ENCODE data around the gene PIH1D1.

Gene PIH1D1

DNA sequence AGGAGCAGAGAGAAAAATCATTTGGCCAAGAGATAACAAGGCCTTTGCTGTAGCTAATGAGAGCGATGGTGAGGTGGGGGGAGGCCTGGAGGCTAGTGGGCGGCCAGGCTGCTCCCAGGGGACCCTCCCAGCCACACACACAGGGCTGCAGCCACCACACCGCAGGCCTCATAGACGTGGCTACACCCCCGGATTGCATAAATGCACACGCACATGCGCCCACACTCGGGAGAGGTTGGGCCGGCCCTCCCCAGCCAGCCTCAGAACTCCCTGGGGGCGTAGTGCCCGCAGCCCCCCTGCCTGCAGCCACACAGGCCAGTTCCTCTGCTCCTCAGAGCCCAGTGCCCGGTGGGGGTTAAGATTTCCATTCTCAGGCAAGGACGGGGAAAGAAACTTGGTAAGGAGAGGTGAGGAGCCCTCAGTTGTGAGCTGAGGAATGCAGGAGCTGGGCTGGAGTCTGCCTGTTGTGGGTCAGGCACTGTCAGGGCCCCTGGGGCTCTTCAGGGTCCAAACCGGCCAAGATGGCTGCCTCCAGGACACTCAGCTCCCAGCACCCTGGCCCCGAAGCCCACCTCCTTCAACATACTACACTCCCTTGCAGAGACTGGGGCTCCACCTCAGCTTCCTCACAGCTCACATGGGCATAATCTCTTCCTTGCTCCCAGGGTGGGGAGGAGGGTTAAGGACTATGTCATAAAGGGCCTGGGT, 36.4 kb downstream of the PIH1D1 start:
- DNase-seq: no peak

GRCh38 chr19:49414256-49414655, 37.4 kb downstream of the PIH1D1 start:
- no peak for DNase-seq

- no peak for DNase-seq
Observed at GRCh38 chr19:49413348-49413747, 38.3 kb downstream of the PIH1D1 start.

- no peak for DNase-seq
Observed at GRCh38 chr19:49411681-49412326, 39.8 kb downstream of the PIH1D1 start.

- no peak for DNase-seq
Observed at GRCh38 chr19:49409441-49410029, 42.1 kb downstream of the PIH1D1 start.

DNA sequence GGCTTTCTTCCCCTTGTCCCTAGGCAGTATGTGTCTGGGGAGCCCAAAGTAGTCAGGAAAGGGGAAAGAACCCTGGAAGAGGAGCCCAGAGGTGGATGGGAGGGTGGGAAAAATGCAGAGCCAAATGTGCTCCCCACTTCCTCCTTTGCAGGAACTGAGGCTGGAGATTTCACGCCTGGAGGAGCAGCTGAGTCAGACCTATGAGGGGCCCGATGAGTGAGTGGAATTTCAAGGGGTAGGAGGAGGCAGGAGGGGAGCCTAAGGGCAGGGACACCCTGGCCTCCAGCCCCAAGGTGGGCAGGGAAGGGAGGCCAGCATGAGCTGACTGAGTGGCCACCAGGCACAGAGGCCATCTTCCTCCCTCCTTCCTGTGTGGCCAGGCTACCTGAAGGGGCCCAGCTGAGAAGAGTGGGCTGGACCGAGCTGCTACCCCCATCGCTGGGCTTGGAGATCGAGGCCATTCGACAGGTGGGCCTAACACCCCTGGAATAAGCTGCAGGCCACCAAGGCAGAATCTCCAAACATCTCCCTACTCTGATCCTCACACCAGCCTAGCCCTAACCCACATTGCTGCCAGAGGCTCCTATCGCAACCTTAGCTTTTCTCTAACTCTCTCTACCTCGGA, 42.7 kb downstream of the PIH1D1 start:
- DNase-seq: no peak

GRCh38 chr19:49407482-49408015, 44.1 kb downstream of the PIH1D1 start:
- no peak for DNase-seq

- DNase-seq: no peak
Observed at GRCh38 chr19:49407079-49407478, 44.5 kb downstream of the PIH1D1 start.

GRCh38 chr19:49403404-49404187, 48.0 kb downstream of the PIH1D1 start:
- DNase-seq: no peak

DNA sequence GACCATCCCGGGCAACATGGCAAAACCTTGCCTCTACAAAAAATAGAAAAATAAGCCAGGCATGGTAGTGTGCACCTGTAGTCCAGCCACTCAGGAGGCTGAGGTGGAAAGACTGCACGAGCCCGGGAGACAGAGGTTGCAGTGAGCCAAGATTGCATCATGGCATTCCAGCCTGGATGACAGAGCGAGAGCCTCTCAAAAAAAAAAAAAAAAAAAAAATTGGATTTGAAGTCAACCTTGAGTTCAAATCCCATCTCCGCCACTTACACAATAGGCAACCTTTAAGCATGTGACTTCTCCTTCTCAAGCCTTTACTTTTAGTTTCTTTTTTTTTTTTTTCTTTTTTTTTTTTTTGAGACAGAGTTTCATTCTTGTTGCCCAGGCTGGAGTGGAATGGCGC, 51.6 kb downstream of the PIH1D1 start:
- no peak for DNase-seq

DNA sequence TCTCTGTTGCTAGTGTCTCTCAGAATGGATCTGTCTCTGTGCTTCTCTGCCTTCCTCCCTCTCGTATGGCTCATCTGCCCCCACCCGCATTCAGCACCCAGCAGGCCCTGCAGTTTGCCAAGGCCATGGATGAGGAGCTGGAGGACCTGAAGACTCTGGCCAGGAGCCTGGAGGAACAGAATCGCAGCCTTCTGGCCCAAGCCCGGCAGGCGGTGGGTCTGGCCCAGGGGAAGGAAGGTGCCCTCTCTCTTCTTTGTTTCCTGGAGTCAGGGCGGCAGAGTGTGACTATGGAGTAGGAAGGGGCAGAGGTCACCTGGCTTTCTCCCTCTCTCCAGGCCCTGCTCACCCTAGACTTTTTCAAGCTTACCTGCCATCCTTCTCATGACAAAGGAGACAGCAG, 52.7 kb downstream of the PIH1D1 start:
- no peak for DNase-seq

DNA sequence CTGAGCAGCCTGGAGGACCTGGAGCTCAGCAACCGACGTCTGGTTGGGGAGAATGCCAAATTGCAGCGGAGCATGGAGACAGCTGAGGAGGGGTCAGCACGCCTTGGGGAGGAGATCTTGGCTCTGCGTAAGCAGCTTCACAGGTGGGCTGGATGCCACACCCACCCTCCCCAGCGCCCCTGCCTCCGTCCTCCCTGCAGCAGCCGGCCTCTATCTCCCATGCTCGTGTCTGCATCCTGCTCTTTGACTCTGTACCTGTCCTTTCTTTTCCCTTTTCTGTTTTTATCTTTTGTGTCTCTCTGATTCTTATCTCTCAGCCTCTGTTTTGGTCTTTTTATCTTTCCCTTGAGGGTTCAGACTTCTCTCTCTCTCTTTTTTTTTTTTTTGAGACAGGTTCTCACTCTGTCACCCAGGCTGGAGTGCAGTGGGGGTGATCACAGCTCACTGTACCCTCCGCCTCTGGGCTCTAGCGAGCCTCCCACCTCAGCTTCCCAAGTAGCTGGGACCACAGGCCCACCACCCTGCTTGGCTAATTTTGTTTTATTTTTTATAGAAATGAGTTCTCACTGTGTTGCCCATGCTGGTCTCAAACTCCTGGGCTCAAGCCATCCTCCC, 53.5 kb downstream of the PIH1D1 start:
- no peak for DNase-seq

GRCh38 chr19:49396738-49397505, 54.7 kb downstream of the PIH1D1 start:
- DNase-seq: no peak
